GM21528 (cell line): ENCODE results near the gene HDAC10.

Experiments
- ATAC-seq: cut with Tn5 transposase; IDR thresholded peaks from one replicate; pipeline ENCODE4 v1.9.1; 2021; ENCODE audit warnings: mild to moderate bottlenecking, moderate library complexity; ENCODE audit not compliant: unreplicated experiment, low FRiP score

Gene HDAC10

DNA sequence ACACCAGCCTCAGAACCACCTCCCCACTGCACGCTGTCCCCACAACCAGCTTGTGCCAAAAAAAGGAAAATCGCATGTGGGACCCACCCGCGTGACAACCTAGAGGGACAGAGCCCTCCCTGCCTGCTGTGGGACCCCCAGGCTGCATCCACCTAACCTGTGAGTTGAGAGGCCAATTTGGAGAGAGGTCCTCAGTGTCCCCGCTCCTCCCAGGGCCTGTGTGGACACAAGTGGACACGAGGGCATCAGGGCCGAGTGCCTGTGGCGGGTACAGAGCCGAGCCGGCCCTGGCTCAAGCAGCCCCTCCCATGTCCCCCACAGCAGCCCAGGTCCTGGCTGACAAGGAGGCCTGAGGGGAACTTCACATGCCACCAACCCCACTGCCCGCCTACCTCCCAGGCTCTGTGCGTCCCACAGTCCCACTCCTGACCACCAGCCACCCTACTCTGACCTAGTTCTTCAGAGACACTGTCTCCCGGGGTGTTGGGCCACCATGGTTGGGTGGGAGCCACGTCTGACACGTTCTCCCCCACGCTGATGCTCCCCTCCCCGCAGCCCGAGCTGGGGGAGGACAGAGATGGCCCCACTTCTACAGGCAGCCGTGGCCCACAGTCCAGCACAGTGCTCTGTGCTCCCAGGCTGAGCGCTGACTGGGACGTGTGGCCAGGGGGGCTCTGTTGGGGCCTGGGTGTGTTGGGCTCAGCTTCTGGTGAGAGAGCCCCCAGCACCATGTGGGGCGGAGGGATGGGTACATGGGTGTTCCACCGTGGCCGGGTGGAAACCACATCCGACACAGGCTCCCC is 31.1 kb downstream of the HDAC10 start:
- ATAC-seq = no peak

- no peak for ATAC-seq
These were observed 31.9 kb downstream of the HDAC10 start for GRCh38 chr22:50218996-50219727.

- ATAC-seq = no peak
These were observed 32.7 kb downstream of the HDAC10 start for GRCh38 chr22:50218153-50218995.

DNA sequence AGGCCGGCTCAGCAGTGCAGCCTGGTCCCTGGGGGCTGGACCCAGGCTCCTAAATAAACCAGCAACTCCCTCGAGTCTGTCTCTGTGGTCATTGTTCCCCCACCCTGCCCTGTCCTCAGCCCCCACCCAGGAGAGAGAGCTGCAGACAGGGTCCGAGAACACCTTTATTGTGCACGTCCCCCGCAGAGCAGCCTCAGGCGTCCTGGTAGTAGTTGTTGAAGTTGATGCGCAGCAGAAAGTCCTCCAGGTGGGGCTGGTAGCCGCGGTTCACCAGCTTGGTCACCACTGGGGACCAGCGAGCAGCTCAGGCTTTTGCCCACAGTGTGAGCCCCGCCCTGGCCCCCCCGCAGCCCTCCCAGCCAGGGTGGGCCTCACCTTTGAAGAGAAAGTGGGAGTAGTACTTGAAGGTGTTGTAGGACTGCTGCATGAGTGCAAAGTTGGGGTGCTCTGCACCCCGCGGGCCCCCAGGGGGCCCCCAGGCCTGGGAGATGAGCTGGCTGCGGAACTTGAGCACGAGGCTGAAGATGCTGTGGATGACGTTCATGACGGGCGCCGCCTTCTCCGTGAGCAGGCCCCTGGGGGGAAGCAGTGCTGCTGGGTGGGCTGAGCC is 33.4 kb downstream of the HDAC10 start:
- no peak for ATAC-seq

DNA sequence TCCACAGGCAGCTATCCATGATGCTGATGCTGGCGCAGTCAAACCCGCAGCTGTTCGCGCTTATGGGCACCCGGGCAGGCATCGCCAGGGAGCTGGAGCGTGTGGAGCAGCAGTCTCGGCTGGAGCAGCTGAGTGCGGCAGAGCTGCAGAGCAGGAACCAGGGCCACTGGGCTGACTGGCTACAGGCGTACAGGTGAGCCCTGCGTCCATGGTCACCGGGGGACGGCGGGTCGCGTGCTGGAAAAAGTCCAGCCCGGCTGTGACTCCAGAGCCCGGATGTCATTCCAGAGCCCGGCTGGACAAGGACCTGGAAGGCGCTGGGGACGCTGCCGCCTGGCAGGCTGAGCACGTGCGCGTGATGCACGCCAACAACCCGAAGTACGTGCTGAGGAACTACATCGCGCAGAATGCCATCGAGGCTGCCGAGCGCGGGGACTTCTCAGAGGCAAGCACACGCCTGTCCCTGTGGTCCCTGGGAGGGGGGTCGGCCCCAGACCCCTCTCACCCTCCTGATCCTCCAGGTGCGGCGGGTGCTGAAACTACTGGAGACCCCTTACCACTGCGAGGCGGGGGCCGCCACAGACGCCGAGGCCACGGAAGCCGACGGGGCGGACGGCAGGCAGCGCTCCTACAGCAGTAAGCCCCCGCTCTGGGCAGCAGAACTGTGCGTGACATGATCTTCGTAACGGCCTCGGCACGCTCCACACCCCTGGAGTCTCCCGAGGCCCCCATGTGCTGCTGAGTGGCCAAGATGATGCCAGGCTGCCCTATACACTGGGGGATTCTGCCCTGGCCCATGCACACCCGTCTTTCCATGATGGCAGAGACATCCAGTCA is 34.2 kb downstream of the HDAC10 start:
- no peak for ATAC-seq

- no peak for ATAC-seq
These were observed 34.9 kb downstream of the HDAC10 start for GRCh38 chr22:50216055-50216683.

DNA sequence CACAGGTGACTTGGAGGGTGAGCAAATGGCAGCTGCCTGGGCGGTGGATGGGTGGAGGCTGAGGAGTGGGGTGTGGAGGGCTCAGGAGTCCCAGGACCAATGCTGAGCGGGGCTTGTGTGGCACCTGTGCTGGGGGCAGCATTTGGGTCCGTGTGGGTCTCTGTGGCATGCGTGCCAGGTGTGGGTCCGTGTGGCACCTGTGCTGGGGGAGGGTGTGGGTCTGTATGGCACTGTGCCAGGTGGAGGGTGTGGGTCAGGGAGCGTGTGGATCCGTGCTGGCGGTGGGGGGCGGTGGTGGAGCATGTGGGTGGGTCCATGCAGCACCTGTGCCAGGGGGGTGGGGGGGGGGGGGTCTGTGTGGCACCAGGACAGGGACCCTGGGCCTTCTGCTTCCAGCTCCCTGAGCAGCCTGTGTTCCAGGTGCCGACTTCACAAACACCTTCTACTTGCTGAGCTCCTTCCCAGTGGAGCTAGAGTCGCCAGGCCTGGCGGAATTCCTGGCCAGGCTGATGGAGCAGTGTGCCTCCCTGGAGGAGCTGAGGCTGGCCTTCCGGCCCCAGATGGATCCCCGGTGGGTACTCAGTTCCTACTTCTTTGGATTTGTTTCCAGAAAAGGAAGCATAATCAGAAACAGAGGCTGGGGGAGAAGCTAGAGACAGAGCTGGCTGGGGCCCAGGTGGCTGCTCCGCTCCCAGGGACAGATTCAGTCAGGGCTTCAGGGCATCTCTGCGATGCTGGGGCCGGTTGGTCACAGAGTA is 35.6 kb downstream of the HDAC10 start:
- ATAC-seq = no peak

DNA sequence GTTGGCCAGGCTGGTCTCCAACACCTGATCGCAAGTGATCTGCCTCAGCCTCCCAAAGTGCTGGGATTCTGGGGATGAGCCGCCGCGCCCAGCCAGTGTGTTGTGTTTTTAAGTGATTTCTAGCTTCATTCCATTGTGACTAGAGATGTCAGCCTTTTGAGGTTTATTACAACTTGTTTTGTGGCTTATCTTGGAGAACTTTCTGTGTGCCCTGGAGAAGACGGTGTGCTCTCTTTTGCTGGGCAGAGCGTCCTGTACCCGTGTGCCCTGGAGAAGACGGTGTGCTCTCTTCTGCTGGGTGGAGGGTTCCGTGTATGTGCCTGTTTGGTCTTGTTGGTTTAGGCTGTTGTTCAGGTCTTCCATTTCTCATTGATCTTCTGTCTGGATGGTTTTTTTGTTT is 37.8 kb downstream of the HDAC10 start:
- ATAC-seq = no peak

- no peak for ATAC-seq
These were observed 39.9 kb downstream of the HDAC10 start for GRCh38 chr22:50211147-50211546.

- no peak for ATAC-seq
These were observed 40.5 kb downstream of the HDAC10 start for GRCh38 chr22:50210378-50211139.

DNA sequence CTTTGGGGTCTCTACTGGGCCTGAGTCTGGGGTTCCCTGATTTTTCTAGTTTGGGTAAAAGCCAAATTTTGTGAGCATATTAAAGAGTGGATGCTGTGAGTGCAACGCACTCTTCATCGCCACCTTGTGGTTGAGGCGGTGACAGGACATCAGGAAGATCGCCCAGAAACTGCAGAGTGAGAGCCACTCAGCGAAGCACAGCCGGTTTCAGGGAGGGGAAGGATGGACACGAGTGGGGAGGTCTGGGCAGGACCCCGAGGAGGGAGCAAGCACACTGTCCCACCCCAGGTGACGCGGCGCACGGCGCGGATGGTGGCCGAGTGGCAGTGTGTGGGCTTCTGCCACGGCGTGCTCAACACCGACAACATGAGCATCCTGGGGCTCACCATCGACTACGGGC is 41.2 kb downstream of the HDAC10 start:
- no peak for ATAC-seq

GRCh38 chr22:50208939-50209892 is 41.8 kb downstream of the HDAC10 start:
- no peak for ATAC-seq

GRCh38 chr22:50208430-50208938 is 42.6 kb downstream of the HDAC10 start:
- ATAC-seq = no peak

DNA sequence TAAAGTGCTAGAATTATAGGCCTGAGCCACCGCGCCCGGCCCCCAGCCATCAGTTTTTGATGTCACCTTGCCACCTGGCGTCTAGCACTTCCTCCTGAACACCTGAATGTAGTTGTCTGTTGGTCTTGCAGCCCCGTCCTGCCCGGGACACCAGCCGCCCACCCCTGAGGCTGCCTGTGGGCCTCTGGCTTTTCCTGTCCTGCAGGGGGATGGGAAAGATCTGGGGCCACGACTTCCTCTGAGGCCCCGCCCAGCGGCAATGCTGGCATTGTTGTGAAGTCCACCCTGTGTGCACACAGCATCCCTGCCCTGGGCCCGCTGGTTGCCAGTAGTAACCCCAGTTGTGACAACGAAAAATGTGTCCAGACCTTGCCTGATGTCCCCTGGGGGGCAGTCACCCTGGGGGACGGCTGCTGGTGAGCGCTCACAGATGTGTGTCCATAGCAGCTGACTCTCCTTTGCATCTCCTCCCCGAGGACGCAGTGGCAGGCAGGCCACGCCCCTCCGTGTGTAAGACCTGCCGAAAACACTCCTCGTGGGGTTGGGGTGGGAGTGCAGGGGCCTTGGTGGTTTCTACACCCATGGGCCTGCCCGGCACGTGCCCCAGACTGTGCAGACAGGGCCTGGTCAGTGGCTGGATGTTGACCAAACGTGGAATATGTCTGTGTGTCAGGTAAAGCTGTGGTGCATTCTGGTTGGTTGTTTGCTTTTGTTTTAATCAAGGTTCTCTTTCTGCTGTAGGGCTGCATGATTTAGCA is 43.5 kb downstream of the HDAC10 start:
- no peak for ATAC-seq

DNA sequence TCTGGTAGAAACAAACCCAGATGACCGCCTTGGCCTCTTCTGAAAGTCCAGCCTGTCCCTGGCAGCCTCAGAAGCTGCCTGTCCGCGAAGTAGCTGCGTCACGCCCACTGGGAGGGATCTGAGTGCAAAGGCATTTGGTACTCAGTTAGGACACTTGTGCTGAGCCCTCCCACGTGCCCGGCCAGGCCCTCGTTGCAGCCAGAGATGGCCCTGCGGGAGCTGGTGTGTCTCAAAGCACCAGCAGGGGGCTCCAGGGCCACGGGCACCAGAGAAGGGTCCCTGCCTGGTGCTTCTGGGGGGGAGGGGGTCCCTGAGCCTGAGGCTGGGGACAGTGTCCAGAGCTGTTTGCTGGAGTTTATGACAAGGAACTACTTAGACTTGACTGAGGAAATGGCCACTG is 44.5 kb downstream of the HDAC10 start:
- no peak for ATAC-seq
